DMS153 (cell line): Measurements from ENCODE around the gene THBD.
A peak's percentile ranks its signal among the peaks of the same experiment; 100 is the strongest.

Source experiments
- DNase-seq: peaks from one replicate; lab custom pipeline; 2025; lab: John Stamatoyannopoulos, UW

THBD gene

DNA sequence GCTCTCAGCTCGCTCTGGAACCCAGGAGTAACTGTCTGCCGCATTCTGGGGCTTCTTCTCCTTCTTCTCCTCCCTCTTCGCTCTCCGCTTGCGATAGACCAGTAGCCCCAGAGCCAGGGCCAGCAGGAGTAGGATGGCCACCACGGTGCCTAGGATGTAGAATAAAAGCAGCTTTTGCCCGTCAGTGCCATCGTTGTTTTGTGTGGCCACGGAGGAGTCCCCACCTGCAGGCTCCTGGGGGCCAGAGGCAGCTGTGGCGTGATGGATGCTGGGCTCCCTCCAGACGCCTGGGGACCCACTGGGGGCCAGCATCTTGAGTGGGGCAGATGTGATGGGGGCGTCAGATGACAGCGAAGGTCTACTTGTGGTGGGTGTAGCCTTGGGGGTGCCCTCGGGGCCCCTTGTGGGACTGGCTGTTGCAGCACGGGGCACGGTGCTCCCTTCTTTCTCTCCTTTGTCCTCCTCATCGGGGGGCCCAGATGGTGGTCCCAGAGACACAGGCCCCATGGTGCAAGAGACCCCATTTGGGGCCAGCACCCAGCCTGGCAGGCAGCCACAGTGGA is 34.9 kb upstream of the THBD start:
- DNase-seq = no peak

DNA sequence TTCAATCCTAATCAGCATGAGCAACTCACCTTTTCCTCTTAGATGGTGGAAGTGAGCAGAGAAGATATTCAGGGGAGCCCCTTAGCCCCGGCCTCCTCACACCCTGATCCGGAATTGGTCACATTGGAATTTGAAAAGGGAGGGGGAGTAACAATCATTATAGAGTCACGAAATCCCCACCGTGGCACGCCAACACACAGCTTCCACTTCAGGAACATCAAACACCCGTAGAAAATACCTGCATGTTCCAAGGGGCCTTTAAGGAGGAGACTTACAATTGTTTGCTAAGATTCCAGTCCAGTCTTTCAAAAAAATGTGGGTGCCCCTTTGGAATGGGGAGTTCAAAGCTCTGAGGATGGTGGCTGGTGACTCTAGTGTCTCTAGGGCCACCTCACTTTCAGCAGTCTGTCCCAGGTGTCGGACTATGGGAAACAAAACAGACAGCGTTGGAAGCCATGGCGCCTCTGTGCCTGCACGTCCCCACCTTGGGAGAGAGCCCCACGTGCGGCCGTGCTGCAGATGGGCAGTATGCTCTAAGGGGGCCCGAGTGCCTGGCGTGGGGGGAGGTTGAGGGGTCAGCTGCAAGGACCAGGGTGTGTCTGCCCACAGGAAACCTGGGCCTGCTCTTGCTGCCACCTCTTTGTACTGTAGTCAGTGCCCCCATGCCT is 34.2 kb upstream of the THBD start:
- DNase-seq = no peak

DNA sequence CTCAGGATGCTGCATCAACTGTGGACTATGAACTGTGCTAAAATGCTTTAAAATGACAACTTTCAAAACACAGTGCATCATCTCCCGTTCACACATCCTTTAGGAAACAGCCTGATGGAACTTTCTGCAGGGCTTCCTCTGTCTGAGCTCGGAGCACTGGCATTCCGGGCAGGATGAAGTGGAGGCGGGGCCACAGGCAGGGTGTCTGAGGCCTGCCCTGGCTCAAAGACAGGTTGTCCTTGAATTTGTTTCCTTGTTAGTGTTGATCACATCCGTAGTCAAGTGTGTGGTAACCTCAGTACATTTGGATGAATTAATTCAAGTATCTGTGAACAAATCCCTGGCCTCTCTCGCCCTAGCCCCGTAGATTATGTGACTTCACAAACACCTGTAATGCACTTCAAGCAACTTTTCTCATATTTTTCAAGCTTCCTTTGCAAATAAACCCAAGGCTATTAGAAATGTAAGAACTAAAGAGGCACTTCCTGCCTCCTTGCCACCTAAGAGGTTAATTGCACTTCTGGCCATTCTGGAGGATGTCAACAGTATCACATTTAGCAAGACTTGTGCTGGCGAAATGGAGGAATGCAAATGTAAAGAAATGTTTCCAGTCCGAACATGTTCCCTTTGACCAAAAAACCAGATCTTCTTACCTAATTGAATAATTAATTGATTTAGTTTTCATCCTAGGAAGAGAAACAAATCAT is 33.5 kb upstream of the THBD start:
- DNase-seq = peak; percentile 43

DNA sequence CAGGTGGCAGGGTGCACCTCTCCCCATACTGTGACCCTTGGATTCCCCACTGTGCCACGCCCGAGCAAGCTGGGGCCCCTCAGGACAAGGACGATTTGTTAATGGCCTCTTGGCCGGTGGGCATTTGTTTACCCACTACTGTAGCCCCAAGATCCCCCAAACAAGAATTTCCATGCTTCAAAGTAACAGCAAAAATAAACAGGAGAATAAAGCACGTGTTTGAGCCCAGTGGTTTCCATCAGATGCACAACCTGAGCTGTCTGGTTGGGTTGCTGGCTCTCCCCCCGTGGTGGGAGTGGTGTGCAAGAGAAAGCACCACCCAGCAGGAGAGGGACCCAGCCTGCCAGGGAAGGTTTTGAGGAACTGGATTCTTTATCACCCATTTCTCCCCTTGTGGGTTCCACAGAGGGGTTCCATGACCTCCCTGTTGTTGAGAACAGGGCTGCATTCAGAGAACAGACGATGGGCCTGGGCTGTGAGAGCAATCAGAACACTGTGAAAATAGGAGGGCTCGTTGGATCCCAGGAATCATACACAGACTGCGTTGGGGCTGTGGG is 31.9 kb upstream of the THBD start:
- DNase-seq = no peak

DNA sequence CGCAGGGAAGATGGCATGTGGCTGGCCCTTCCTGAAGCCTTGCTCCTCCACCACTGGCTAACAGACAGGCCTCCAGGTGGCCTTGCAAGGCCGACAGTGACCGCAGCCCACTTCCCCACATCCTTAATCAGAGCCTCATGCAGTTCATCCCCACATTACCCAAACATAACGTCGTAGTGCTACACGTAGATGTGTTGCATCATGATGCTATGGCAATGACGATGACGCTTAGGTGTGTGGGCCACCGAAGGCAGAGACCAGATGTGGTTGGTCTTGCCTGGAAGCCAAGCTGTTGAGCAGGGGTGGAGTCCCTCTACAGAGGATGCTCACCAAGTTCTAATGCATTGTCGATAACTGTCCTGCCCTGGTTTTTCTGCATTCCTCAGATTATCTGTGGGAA is 31.0 kb upstream of the THBD start:
- DNase-seq = no peak

DNA sequence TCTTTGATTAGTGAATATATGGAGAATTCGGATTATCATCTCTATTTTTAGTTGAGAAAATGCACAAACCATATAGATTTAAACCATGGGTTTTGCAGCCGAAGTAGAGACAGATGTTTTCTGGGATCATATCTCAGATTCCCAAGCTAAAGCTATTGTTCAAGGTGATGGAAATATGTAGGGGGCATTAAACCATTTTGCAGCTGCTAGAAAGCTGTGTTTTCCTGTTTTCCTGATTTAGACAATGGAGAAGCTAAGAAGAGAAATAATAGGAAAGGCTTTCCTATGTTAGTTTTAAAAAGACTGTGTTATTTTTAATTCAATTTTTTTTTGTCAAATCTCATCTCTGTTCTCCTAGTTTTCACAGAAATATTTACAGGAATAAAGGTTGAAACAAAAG is 30.5 kb upstream of the THBD start:
- no peak for DNase-seq

DNA sequence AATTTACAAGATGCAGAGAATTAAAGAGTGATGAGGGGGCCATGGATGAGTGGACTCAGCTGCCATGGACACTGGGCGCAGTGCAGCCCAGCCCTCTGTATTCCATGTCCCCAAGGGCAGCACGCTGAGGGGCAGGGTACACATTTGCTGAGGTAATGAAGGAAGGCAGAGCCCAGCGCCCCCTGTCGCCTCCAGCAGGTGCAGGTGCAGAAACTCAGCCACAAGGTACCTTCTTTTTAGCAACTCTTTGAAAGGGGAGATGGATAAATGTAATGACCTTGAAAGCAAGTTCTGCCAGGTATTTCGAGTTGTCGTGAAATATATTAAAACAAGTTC is 29.5 kb upstream of the THBD start:
- no peak for DNase-seq

DNA sequence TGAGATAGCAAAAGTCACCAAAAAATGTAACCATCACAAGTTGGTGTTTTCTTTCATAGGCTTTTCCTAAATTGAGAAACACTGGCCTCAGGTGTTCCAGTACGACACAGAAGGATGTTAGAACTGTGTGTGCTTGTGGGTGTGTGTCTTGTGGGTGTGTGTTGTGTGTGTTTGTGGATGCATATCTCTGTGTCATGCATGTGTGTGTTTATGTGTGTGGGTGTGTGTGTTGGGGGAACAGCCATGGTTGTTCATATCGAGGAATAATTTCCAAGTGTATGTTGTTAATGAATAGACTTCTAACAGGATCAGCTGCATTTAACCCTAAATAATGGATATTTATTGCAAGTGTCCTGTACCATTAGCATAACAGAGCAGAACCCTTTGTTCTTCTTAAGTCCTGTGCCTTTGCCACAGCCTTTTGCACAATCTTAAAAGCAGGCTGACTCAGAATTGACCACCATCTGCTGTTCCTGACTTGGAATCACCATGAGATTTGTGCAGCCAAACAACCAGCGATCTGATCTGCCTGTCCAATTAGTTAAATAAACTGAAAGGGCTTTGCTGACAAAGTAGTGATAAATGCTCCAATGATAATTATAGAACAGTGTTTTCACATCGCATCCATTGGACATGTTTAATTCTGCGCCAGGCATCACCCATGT is 29.0 kb upstream of the THBD start:
- no peak for DNase-seq

DNA sequence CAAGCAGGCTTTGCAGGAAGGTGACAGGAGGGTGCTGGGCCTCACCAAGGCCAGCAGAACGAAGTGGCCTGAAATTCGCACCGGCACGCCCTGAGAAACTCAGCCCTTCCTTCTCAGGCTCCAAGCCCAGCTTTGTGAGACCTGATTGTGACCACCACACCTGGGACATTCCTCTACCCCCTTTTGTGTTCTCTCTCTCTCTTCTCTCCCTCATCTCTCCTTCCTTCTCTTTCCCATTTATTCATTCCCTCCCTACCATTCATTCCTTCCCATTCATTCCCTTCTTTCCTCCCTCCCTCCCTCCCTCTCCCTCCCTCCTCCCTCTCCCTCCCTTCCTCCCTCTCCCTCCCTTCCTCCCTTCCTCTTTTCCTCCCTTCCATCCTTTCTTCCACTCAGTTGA is 27.8 kb upstream of the THBD start:
- DNase-seq = no peak

DNA sequence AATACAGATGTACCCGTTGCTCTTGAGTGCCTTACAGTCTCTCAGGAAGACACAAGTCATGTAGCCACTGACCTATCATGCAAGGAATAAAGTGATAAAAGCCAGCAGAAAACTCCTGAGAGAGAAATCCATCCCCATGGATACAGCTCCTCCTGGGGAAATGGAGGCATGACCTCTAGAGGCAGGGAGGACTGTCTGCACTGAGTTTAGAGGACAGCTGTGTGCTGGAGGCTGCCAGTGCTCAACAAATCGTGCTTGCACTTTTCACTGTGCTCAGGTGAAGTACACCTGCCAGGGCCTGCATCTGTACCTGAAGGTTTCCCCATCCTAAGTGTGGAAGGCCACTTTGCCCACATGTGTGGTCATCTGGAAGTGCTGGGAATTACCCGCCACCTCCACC is 24.6 kb upstream of the THBD start:
- no peak for DNase-seq

DNA sequence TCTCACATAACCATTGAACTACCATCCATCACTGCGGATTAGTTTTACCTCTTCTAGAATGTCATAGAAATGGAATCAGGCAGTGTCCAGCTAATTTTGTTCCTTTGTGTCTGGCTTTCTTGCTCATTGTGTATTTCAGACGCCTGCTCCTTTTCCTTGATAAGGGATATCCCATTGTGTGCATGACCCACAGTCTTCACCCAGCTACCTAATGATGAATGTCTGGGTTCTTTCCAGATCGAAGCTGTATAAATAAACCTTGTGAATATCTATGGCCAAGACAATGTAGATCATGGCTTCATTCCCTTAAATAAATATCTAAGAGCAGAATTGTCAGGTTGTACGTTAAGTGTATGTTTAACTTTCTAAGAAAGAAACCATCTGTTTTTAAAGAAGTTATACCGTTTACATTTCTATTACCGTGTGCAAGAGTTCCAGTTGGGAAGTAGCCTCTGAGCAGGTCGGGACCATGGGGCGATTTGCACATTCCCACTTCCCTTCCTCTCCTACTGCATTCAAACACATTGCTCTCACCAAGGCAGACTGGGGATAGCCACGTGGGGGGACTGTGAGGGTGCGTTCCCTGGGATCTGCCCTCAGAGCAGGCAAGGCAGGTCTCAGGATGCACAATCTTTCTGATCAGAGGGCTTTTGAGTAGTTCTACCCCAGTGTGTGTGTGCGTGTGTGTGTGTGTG is 23.6 kb upstream of the THBD start:
- no peak for DNase-seq

DNA sequence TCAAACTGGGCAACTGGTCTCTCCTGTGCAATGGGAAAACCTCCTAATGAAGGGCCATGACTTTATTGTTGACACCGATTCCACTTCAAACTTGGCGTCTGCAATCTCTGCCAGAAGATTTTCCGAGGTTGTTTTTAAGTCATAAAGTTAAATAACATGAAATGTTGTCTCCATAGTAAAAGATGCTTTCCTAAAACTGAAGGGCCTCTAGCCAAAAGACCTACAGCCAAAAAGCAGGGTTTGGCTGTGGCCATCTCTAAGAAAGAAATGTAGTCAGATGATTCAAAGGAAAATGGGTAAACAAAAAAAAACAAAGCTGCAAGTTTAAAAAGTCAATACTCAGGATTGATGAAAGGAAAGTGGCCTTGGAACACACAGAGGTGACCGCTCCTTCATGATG is 22.5 kb upstream of the THBD start:
- DNase-seq = no peak

DNA sequence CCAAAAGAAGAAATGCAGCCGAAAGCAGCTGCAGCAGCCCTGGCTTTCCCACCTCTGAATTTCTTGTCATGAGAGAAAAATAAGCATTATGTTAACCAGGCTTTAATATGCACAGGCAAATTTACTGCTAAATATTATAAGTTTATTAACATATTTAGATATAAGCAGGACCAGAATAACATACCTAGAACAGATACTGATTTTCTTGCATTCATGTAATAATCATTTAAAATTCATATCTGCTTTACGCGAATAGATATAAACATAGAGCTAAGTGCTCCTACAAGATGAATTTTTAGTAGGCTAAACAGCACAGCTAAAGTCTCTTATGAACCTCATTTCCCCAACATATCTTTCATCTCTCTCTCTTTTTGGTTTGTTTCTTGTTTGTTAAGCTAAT is 21.9 kb upstream of the THBD start:
- no peak for DNase-seq

DNA sequence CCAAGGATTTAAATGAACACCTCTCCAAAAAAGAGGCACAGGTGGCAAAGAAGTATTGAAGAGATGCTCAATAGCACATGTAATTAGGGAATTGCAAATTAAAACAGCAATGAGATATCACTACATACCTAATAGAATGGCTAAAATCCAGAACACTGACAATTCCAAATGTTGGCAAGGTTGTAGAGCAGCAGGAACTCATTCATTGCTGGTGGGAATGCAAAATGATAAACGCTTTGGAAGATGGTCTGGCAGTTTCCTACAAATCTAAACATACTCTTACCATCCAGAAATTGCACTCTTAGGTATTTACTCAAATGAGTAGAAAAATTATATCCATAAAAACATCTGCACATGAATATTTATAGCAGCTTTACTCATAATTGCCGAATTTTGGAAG is 19.6 kb upstream of the THBD start:
- DNase-seq = no peak

DNA sequence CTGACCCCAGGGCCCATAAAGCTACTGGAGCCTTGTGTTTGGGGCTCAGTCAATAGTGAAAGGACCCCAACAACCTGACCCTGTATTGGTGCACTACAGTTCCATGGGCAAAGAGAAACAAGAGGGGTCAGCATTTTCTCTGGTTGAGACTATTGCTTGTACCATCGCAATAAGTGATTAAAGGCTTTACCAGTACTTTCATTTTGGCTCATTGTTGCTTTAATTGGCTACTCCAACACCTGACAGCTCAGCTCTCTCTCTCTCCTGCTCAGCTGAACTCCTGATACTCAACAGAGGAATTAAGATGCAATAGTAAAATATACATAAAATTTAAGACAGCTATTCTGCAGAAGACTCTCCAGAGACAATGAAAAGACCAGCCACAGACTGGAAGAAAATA is 18.8 kb upstream of the THBD start:
- no peak for DNase-seq

DNA sequence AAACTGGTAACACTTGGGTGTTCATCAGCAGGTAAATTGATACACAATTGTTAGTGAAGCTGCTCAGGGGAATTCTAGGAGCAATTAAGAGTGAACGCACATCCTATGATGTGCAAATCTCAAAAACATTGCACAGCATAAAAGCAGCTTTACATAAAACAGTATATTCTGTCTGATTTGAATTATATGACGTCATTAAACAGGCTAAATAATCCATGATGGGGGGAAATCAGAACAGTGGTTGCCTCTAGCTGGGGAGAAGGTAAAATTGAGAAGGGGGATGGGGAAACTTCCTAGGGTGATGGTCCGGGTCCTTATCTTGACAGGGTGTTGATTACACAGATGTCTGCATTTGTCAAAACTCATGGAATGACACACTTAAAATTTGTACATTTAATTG is 17.3 kb upstream of the THBD start:
- no peak for DNase-seq

DNA sequence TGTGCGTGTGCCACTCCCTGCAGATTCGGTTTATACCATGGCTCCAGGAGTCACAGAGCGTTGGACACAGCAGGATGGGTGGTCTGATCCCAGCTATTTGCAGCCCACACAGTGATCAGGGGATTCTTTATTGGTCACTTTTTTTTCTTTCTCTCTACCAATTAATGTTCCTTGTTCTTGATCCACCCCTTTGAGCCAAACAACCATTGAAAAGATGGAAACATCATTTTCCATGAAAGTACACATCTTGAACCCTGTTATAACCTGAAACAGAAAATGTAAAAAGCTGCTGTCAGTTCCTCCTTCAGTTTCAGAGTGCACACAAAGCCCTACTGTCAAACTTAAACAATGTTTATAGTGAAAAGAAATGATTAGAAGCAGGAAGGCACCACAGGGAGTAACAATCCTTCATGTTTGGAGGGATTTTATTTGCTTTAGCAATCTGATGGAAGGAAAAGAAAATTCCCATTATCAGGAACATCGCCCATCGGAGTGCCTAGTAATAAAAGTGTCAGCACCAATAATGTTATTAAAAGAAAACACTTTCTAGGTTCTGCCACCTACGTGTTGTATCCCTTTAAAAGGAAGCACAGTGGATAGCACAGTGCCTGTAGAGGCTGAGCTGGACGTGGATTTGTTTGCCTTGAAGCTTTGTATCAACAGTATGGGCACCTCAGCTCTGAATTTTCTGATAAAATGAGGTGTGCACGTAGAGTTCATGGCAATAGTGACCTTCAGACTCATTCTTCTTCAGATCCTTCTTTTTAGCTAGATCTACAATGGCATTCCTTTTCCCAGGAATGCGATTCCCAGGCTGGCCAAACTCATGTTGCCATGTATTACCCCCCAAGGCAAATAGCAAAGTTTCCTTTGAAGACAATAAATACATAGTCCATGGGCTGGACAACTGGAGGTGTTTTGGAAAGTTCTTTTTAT is 16.1 kb upstream of the THBD start:
- DNase-seq = no peak

DNA sequence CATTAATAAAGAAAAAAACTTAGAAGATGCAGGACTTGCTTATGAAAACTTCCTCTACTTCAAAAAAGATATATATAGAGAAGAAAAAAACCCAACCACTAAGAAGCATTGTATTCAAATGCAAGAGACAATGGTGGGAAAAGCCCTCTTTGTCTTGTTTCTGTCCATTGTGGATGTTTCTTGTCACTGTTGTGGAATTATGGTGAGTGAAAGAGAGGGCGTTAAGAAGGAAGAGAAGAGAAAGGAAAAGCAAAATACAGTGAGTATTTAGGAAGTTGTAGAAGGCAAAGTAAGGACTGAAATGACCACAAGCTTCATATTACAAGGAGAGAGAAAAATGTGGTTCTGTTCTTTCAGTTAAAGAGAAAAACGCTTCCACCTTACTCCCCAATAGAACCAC is 14.1 kb upstream of the THBD start:
- DNase-seq = no peak

DNA sequence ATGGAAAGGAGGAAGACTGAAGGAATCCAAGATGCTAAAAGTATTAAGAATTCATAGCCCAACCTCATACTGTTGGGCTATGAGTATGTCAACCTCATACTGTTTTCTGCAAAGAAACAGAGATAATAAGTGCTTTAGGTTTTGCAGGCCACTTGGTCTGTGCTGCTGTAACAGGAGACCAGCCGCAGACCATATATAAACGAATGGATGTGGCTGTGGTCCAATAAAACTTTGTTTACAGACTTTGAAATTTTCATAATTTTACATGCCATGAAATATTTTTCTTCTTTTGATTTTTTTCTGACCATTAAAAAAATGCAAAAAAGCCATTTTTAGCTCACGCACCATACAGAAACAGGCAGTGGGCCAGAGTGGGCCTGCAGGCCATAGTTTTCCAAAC is 13.7 kb upstream of the THBD start:
- DNase-seq = no peak

DNA sequence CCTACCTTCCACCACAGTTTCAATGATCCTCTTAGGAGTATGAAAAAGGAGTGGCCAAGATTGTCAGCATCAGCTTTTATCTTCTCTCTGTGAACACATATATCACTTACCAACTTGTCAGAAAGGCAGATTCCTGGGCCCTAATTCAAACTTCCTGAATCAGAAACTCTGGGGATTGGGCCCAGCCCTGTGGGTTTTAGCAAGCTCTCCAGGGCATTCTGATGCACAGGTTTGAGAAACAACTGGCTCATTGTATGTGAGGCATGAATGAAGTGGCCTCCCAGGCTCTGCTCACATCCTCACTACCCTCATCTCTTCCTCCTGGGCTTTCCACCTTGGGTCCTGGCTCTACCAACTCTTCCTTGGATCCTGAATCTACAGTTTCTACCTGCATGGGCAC is 13.2 kb upstream of the THBD start:
- DNase-seq = no peak
